DMS 273 (cell line): ENCODE results near the gene ANKRD36.
"Not testable (repeated sequence)": the region's sequence is repeated elsewhere in the genome, so short reads cannot be mapped to it uniquely, and the experiment has no call there.

ENCODE experiments used
- DNase-seq: peaks from one replicate; lab custom pipeline; 2025; ENCODE audit not compliant: unreplicated experiment; lab: John Stamatoyannopoulos, UW

ANKRD36 gene

GRCh38 chr2:97276232-97276798 is 163.4 kb downstream of the ANKRD36 start:
- DNase-seq, result not testable (repeated sequence)

GRCh38 chr2:97285187-97285586 is 172.2 kb downstream of the ANKRD36 start:
- not testable (repeated sequence) for DNase-seq

GRCh38 chr2:97293687-97294086 is 180.7 kb downstream of the ANKRD36 start:
- not testable (repeated sequence) for DNase-seq
